Endodermal cell (in vitro differentiated cells): Measurements from ENCODE around the gene SDHA. TPM values are rescaled to one million over a fixed set of nuclear protein-coding genes. Genes with fewer than 3 reads are reported as not detected.

Source experiments
- DNase-seq: peaks from one replicate; pipeline ENCODE4 v3.0.0-alpha.2; 2017
- H3K27ac ChIP-seq: 2 replicates; pipeline ENCODE4 v1.5.1; 2013; ENCODE audit warnings: mild to moderate bottlenecking, low read depth, low read length, moderate library complexity
- H3K27me3 ChIP-seq: 2 replicates; pipeline ENCODE4 v1.6.1; 2013; ENCODE audit warnings: mild to moderate bottlenecking, low read length, moderate library complexity; ENCODE audit not compliant: insufficient read depth, control insufficient read depth, poor library complexity, severe bottlenecking
- H3K36me3 ChIP-seq: 2 replicates; pipeline ENCODE4 v1.7.0; 2013; ENCODE audit warnings: mild to moderate bottlenecking, low read length, moderate library complexity; ENCODE audit not compliant: control insufficient read depth, insufficient read depth
- H3K4me1 ChIP-seq: one replicate; pipeline ENCODE4 v1.7.0; 2013; ENCODE audit warnings: low read length; ENCODE audit not compliant: control insufficient read depth, insufficient read depth
- H3K4me3 ChIP-seq: 2 replicates; pipeline ENCODE4 v1.5.1; 2013; ENCODE audit warnings: mild to moderate bottlenecking, low read length, moderate library complexity
- H3K9ac ChIP-seq: 2 replicates; pipeline ENCODE4 v1.6.1; 2013; ENCODE audit warnings: mild to moderate bottlenecking, low read length, moderate library complexity; ENCODE audit not compliant: poor library complexity, severe bottlenecking; ENCODE audit errors: extremely low read depth
- H3K9me3 ChIP-seq: 2 replicates; pipeline ENCODE4 v1.6.1; 2013; ENCODE audit warnings: mild to moderate bottlenecking, low read length, moderate library complexity; ENCODE audit not compliant: control insufficient read depth
- H3K27ac Mint-ChIP-seq: 2 replicates; pipeline ENCODE4 v1.8.0; 2020; ENCODE audit warnings: mixed read lengths
- H3K27me3 Mint-ChIP-seq: 2 replicates; pipeline ENCODE4 v1.8.0; 2021; ENCODE audit warnings: mild to moderate bottlenecking, mixed read lengths; ENCODE audit not compliant: insufficient read depth
- H3K36me3 Mint-ChIP-seq: 2 replicates; pipeline ENCODE4 v1.8.0; 2020; ENCODE audit warnings: low read depth, mixed read lengths
- H3K4me1 Mint-ChIP-seq: 2 replicates; pipeline ENCODE4 v1.8.0; 2020; ENCODE audit warnings: mixed read lengths
- H3K4me3 Mint-ChIP-seq: 2 replicates; pipeline ENCODE4 v1.8.0; 2020; ENCODE audit warnings: mild to moderate bottlenecking, moderate library complexity, mixed read lengths
- H3K9me3 Mint-ChIP-seq: 2 replicates; pipeline ENCODE4 v1.8.0; 2020; ENCODE audit warnings: mild to moderate bottlenecking, mixed read lengths
- WGBS, 2 experiments: methylation state at CpG; one replicate each; pipeline versions ENCODE4 v1.1.5 to v1.1.7; 2013; ENCODE audit warnings: missing lambda C conversion rate in 2 of 2, mixed read lengths in 1 of 2; ENCODE audit not compliant: insufficient coverage in 1 of 2, insufficient read length in 1 of 2; 5-methylcytosine and 5-hydroxymethylcytosine counted together
- total RNA-seq, 2 donors: library from RNA; stranded (reverse); fragmentation: NEBNext Ultra II Directional in 1 of 2; extraction: Animal tissue kit (Norgen Biotek cat#: 25700) in 1 of 2; gene quantifications; 2 replicates in 1 of 2; 3 replicates in 1 of 2; pipeline ENCODE4 v1.2.1, GENCODE V29; 2021
- TF ChIP-seq, protein P1 (sequence below): fragments of 200-600 bp; sonication (generic); conservative IDR thresholded peaks from 2 replicates; pipeline ENCODE4 v1.5.0; 2021; ENCODE audit warnings: antibody characterized with exemption, mild to moderate bottlenecking

Gene SDHA
- total RNA-seq, 2 donors from 2014 or later = 61.6 to 73.1 TPM

DNA sequence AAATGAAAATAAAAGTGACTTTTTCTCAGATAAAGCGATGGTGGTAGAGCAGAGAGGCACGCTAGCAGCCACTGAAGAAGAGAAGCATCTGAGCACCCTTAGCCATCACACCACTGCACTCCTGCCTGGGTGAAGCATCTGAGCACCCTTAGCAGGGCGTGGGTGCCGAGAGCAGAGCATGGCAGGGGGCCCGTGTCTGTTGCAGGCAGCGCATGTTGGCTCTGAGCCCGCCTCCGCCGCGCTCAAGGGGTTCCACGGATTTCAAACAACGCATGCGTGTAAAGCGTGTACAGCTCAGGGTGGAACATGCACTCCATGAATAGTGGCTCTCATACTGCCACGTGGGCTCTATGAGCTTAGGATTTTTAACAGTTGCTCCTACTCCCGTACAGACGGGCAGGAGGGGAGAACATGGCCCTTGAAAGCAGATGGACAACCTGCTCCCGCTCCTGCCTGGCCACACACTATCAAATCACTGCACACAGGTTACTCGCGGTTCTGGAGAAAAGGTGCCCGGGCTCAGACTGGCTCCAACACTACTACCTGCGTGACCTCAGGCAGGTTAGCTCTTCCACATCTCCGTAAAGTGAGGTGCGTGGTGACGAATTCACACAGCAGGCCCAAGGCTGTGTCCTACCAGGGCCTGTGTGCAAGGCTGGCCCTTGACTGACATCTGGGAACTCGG, 14.7 kb upstream of the SDHA start:
- peak; percentile 35 for DNase-seq
- Mint-ChIP-seq H3K36me3 (peaks cover 29% of the 10 kb centered on the region), H3K4me1 (peaks cover 16% of the 10 kb centered on the region), H3K9me3 (no peaks in the 10 kb centered on the region), H3K27ac (no peak overlapping the region), H3K27me3 (no peaks in the 10 kb centered on the region), H3K4me3 (no peak overlapping the region)
- Histone ChIP-seq H3K36me3 (peaks cover 31% of the 10 kb centered on the region), H3K4me3 (no peak overlapping the region), H3K4me1 (peaks cover 12% of the 10 kb centered on the region), H3K9ac (no peak overlapping the region), H3K9me3 (no peaks in the 10 kb centered on the region), H3K27ac (no peak overlapping the region), H3K27me3 (no peaks in the 10 kb centered on the region)
- WGBS, 2 experiments = 94 to 96% methylated on average over 24 to 26 of the region's 26 CpGs
- TF ChIP-seq, protein P1, sequence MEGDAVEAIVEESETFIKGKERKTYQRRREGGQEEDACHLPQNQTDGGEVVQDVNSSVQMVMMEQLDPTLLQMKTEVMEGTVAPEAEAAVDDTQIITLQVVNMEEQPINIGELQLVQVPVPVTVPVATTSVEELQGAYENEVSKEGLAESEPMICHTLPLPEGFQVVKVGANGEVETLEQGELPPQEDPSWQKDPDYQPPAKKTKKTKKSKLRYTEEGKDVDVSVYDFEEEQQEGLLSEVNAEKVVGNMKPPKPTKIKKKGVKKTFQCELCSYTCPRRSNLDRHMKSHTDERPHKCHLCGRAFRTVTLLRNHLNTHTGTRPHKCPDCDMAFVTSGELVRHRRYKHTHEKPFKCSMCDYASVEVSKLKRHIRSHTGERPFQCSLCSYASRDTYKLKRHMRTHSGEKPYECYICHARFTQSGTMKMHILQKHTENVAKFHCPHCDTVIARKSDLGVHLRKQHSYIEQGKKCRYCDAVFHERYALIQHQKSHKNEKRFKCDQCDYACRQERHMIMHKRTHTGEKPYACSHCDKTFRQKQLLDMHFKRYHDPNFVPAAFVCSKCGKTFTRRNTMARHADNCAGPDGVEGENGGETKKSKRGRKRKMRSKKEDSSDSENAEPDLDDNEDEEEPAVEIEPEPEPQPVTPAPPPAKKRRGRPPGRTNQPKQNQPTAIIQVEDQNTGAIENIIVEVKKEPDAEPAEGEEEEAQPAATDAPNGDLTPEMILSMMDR = no peak

DNA sequence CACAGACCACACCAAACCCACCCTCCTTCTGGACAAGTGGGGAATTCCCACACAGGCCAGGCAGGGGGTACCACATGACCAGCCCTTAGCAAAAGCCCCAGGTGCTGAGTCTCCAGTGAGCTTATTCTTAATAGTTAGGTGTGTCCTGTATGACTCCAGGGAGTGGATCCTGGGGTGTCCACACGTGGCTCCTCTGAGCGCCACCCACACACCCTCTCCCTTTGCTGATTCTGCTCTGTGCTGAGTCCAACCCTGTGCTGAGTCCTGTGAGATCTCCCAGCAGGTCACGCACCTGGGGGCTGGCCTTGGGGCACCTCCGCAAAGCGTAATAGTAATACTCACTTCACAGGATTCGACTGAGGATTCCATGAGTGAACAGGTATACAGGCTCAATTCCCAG, 14.1 kb upstream of the SDHA start:
- H3K9ac ChIP-seq = no peak overlapping the region
- DNase-seq = no peak
- H3K4me1 Mint-ChIP-seq = peaks cover 16% of the 10 kb centered on the region
- peaks cover 31% of the 10 kb centered on the region for H3K36me3 ChIP-seq
- no peak overlapping the region for H3K27ac ChIP-seq
- no peak overlapping the region for H3K4me3 Mint-ChIP-seq
- WGBS, 2 experiments = 82 to 83% methylated on average over 2 to 6 of the region's 6 CpGs
- peaks cover 29% of the 10 kb centered on the region for H3K36me3 Mint-ChIP-seq
- TF ChIP-seq, protein P1 = no peak
- no peak overlapping the region for H3K4me3 ChIP-seq
- H3K27ac Mint-ChIP-seq = no peak overlapping the region
- H3K27me3 Mint-ChIP-seq = no peaks in the 10 kb centered on the region
- no peaks in the 10 kb centered on the region for H3K27me3 ChIP-seq
- peaks cover 12% of the 10 kb centered on the region for H3K4me1 ChIP-seq
- no peaks in the 10 kb centered on the region for H3K9me3 Mint-ChIP-seq
- no peaks in the 10 kb centered on the region for H3K9me3 ChIP-seq

DNA sequence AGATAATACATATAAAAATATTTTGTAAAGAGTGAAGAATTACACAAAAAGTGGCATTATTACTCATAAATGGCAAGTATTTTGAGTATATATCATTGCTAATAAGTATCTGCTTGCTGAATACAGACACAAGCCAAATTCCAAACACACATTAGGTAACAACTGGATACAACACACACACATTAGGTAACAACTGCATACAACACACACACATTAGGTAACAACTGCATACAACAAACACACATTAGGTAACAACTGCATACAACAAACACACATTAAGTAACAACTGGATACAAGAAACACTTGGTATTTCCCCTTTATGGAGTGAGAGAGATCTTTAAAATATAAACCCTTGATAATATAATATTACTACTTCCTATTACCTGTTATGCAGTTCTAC, 13.7 kb upstream of the SDHA start:
- Histone ChIP-seq H3K27ac (no peak overlapping the region), H3K9me3 (no peaks in the 10 kb centered on the region), H3K4me1 (peaks cover 12% of the 10 kb centered on the region)

More for the DNA sequence above, 13.7 kb upstream of the SDHA start:
- Histone ChIP-seq H3K9ac (no peak overlapping the region), H3K4me3 (no peak overlapping the region), H3K27me3 (no peaks in the 10 kb centered on the region), H3K36me3 (peaks cover 31% of the 10 kb centered on the region)
- no peak overlapping the region for H3K27ac Mint-ChIP-seq
- no peak for DNase-seq
- H3K27me3 Mint-ChIP-seq = no peaks in the 10 kb centered on the region
- no peak overlapping the region for H3K4me3 Mint-ChIP-seq
- no peaks in the 10 kb centered on the region for H3K9me3 Mint-ChIP-seq
- TF ChIP-seq, protein P1 = no peak
- peaks cover 29% of the 10 kb centered on the region for H3K36me3 Mint-ChIP-seq
- H3K4me1 Mint-ChIP-seq = peaks cover 16% of the 10 kb centered on the region
